Measurements from ENCODE around the gene IL17REL.

Gene IL17REL

DNA sequence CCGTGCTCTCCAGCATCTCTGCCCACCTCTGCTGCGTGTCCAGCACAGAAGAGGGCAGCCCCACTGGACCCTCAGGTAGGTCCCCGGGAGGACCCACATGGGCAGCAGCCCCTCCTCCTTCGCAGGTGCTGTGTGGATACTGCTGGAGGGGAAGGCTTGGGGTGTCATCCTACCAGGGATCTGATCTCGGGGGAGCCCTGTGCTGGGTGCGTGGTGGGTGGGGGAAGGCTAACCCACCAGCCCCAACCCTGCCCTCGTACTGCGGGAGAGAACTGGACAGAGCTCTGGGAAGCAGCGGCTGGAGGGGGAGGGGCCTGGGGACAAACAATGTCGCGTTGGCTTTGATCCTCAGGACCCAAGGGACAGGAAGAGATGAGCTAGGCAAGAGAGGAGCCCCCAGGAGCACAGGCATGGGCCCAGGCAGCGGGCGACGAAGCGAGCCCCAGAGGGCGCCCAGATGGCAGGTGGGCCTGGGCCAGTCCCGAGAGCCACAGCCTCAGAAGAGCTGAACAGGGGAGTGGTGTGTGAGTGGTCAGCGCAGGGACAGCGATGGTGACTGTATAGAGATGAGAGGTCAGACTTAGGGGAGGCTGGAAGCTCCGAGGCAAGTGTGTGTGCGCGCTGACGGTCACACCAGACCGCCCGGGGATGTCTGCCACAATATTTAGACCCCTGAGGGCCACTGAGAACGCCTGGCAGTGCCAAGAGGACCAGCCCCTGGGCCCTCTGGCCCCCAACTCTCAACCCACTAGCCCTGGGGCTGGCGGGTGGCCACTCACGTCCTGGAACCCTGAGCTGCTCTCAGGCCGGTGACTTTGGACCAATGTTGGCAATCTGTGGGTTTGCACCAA, 53.4 kb downstream of the IL17REL start:
- DNase-seq (ENCODE audit: low read depth), result no peak
- H3K4me3 ChIP-seq (ENCODE audit: low read depth, low read length), result peak overlapping the region; percentile 95

DNA sequence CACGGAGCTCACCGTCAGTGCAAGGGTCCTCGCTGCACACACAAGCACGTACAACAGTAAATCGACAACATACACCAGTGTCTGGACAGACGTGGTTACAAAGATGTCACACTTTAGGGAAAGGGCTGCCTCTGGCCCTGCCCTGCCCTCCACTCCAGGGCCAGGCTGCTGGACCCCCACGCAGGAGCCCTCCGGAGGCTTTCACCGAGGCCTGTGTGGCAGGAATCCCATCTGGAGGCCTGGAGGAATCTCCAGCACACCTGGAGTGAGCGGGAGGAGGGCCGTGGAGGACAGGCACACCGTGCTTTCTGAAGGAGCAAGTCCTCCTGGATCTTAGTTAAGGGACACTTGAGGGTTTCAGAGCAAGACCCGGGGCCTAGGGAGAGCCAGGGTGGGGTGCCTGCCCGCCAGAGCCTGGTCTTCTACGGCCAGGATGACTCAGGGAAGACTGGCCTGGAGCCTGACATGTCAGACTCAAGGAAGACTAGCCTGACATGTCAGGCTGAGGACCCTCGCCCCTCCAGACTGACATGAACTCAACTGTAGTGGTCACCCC, 54.1 kb downstream of the IL17REL start:
- DNase-seq (ENCODE audit: low read depth), result no peak
- TF ChIP-seq, protein P1, sequence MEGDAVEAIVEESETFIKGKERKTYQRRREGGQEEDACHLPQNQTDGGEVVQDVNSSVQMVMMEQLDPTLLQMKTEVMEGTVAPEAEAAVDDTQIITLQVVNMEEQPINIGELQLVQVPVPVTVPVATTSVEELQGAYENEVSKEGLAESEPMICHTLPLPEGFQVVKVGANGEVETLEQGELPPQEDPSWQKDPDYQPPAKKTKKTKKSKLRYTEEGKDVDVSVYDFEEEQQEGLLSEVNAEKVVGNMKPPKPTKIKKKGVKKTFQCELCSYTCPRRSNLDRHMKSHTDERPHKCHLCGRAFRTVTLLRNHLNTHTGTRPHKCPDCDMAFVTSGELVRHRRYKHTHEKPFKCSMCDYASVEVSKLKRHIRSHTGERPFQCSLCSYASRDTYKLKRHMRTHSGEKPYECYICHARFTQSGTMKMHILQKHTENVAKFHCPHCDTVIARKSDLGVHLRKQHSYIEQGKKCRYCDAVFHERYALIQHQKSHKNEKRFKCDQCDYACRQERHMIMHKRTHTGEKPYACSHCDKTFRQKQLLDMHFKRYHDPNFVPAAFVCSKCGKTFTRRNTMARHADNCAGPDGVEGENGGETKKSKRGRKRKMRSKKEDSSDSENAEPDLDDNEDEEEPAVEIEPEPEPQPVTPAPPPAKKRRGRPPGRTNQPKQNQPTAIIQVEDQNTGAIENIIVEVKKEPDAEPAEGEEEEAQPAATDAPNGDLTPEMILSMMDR (IDR thresholded peaks at IDR 0.05; ENCODE audit: low read depth, low read length, missing control alignments), result no peak
- H3K4me3 ChIP-seq (ENCODE audit: low read depth, low read length), result no peak overlapping the region

More for the DNA sequence above, 53.4 kb downstream of the IL17REL start:
- TF ChIP-seq, protein P1 (IDR thresholded peaks at IDR 0.05; ENCODE audit: low read depth, low read length, missing control alignments), result no peak

GRCh38 chr22:49957826-49958365, 54.7 kb downstream of the IL17REL start:
- no peak for DNase-seq (ENCODE audit: low read depth)
- TF ChIP-seq, protein P1 (IDR thresholded peaks at IDR 0.05; ENCODE audit: low read depth, low read length, missing control alignments), result no peak
- H3K4me3 ChIP-seq (ENCODE audit: low read depth, low read length), result no peak overlapping the region

GRCh38 chr22:49956914-49957825, 55.4 kb downstream of the IL17REL start:
- TF ChIP-seq, protein P1 (IDR thresholded peaks at IDR 0.05; ENCODE audit: low read depth, low read length, missing control alignments), result no peak
- no peak for DNase-seq (ENCODE audit: low read depth)
- H3K4me3 ChIP-seq (ENCODE audit: low read depth, low read length), result no peak overlapping the region

DNA sequence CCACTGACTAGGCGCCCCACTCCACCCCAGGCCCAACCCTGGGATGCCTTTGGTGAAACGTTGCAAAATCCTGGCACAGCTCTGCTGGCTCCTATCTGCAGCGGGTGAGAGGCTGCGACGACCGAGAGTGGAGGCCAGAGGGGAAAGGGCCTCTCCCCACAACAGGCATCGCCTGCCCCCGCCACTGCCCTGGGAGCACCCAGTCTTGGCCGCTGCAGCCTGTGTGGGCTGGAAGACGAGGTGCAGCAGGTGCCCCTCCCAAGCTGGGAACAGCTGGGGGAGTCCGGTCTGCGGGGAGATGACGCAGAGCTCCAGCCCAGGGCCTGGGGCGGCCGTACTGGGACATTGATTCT, 56.2 kb downstream of the IL17REL start:
- TF ChIP-seq, protein P1 (IDR thresholded peaks at IDR 0.05; ENCODE audit: low read depth, low read length, missing control alignments), result no peak
- no peak overlapping the region for H3K4me3 ChIP-seq (ENCODE audit: low read depth, low read length)
- no peak for DNase-seq (ENCODE audit: low read depth)

DNA sequence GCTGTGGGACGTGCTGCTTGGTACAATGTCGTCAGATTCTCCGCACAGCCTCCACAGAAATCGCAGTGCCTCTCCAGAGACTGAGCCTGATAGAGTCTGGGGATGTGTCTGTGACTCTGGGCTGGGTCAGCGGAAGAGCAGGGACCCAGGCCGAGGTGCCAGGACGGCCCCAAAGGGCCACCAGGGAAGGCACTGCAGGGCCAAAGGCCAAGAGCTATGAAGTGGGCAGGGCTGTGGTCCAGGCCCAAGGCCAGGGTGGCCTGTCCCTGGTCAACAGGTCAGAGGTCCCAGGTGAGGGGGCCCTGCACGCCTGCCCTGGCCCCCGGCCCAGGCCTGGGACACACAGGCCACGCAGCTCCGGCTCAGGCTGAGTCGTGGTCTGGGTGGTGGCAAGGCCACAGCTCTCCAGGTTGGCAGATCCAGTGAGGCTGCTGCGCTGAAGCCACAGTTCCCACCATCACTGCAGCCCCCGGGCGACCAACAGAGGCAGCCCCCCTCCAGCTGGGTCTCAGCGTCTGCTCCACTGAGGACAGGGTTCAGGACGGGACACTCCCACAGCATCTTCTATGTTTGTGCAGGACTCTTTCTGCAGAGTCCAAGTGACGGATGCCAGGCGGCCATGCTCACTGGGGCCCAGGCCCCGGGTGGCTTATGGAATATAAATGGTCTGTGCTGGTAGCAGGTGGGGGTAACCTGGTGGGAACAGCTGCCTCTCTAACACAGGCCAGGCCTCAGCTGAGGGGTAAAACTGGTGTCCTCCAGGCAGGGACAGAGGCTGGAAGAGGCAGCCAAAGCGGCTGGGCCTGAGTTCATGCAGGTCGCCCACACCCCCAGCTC, 56.8 kb downstream of the IL17REL start:
- DNase-seq (ENCODE audit: low read depth), result no peak
- TF ChIP-seq, protein P1 (IDR thresholded peaks at IDR 0.05; ENCODE audit: low read depth, low read length, missing control alignments), result no peak
- no peak overlapping the region for H3K4me3 ChIP-seq (ENCODE audit: low read depth, low read length)

Measured in GM12864 (cell line).